DOHH2 (cell line): ENCODE data around the gene SS18L1.

Experiments
- H3F3A ChIP-seq: fragments of 200-600 bp; sonication (generic), shearing (Covaris generic); 2 replicates; pipeline ENCODE4 v1.6.0; 2016; ENCODE audit warnings: antibody characterized with exemption, mild to moderate bottlenecking; ENCODE audit not compliant: control insufficient read depth, insufficient read depth
- H3K27ac ChIP-seq: fragments of 200-600 bp; sonication (generic); 2 replicates; pipeline ENCODE4 v1.5.1; 2014; ENCODE audit warnings: low read depth, mild to moderate bottlenecking, low read length, moderate library complexity
- H3K27me3 ChIP-seq: fragments of 200-600 bp; sonication (generic); 2 replicates; pipeline ENCODE4 v1.6.1; 2014; ENCODE audit warnings: mild to moderate bottlenecking, low read length, mixed read lengths; ENCODE audit not compliant: control insufficient read depth
- H3K36me3 ChIP-seq: fragments of 200-600 bp; sonication (generic); 2 replicates; pipeline ENCODE4 v1.6.1; 2014; ENCODE audit warnings: mild to moderate bottlenecking, low read length, moderate library complexity, mixed read lengths; ENCODE audit not compliant: control insufficient read depth
- H3K4me1 ChIP-seq: fragments of 200-600 bp; sonication (generic); 2 replicates; pipeline ENCODE4 v1.6.1; 2014; ENCODE audit warnings: mild to moderate bottlenecking, low read length, mixed read lengths; ENCODE audit not compliant: control insufficient read depth
- H3K4me2 ChIP-seq: fragments of 200-600 bp; sonication (generic); 2 replicates; pipeline ENCODE4 v1.6.0; 2014; ENCODE audit warnings: mild to moderate bottlenecking, low read length, moderate library complexity
- H3K4me3 ChIP-seq: fragments of 200-600 bp; sonication (generic); 2 replicates; pipeline ENCODE4 v1.5.1; 2014; ENCODE audit warnings: mild to moderate bottlenecking, low read length, mixed read lengths
- H3K79me2 ChIP-seq: fragments of 200-600 bp; sonication (generic); 2 replicates; pipeline ENCODE4 v1.6.1; 2014; ENCODE audit warnings: mild to moderate bottlenecking, low read length, mixed read lengths; ENCODE audit not compliant: control insufficient read depth
- H3K9me2 ChIP-seq: fragments of 200-600 bp; sonication (generic); replicated peaks from 2 replicates; pipeline ENCODE4 v1.6.1; 2014; ENCODE audit warnings: mild to moderate bottlenecking, low read length, mixed read lengths; ENCODE audit not compliant: control insufficient read depth
- H3K9me3 ChIP-seq: fragments of 200-600 bp; sonication (generic); 2 replicates; pipeline ENCODE4 v1.6.1; 2014; ENCODE audit warnings: antibody characterized with exemption, low read length, mixed read lengths; ENCODE audit not compliant: control insufficient read depth, insufficient read depth
- H4K20me1 ChIP-seq: fragments of 200-600 bp; sonication (generic); 2 replicates; pipeline ENCODE4 v1.6.0; 2014; ENCODE audit warnings: low read depth, mild to moderate bottlenecking, antibody characterized with exemption, low read length, moderate library complexity; ENCODE audit not compliant: control insufficient read depth, insufficient read depth
- EZH2phosphoT487 ChIP-seq: fragments of 200-600 bp; sonication (generic); IDR thresholded peaks from 2 replicates; pipeline ENCODE4 v1.6.1; 2017; ENCODE audit warnings: borderline replicate concordance, mild to moderate bottlenecking, antibody characterized with exemption, low read length, moderate library complexity, mixed read lengths
- TF ChIP-seq, protein P1 (sequence below): fragments of 200-600 bp; sonication (generic); IDR thresholded peaks from one replicate; pipeline ENCODE4 v1.5.1; 2014; ENCODE audit warnings: antibody characterized with exemption, mild to moderate bottlenecking, low read depth, low read length; ENCODE audit not compliant: poor library complexity, severe bottlenecking

The SS18L1 gene

DNA sequence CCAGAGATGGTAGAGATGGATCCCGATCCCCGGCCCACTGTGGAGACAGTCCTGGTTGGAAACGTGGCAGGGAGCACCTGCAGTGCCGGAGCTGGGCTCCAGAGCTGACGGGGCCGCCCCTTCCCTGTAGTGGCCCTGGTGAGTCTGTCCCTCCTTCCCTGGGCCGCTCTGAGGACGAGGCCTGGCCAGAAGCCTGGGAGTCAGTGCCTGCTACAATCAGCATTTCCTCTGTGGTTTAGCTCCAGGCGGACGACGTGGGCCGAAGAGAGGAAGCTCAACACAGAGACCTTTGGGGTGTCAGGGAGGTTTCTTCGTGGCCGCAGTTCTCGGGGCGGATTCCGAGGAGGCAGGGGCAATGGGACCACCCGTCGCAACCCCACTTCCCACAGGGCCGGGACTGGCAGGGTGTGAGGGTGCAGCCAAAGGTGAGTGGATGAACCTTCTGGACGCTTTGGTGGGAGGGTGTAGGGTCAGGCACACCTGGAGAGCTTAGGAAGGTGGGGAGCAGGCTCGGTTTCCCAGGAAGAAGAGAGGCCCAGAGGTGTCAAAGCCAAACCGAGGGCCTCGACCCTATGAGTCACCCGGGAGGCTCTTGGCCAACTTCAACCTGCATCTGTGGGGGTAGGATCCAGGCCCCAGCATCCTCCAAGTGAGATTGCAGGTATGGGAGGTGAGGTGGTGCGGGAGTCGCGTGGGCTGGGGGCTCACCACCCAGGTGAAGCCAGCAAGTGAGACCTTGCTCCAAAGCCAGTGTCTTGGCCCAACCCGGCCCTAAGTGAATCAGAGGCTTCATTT is 10.3 kb upstream of the SS18L1 start:
- peaks cover 96% of the 10 kb centered on the region for H3K36me3 ChIP-seq
- H3K4me1 ChIP-seq: peaks cover 32% of the 10 kb centered on the region
- H3K9me2 ChIP-seq: no peaks in the 10 kb centered on the region
- no peak for TF ChIP-seq EZH2phosphoT487
- TF ChIP-seq, protein P1, sequence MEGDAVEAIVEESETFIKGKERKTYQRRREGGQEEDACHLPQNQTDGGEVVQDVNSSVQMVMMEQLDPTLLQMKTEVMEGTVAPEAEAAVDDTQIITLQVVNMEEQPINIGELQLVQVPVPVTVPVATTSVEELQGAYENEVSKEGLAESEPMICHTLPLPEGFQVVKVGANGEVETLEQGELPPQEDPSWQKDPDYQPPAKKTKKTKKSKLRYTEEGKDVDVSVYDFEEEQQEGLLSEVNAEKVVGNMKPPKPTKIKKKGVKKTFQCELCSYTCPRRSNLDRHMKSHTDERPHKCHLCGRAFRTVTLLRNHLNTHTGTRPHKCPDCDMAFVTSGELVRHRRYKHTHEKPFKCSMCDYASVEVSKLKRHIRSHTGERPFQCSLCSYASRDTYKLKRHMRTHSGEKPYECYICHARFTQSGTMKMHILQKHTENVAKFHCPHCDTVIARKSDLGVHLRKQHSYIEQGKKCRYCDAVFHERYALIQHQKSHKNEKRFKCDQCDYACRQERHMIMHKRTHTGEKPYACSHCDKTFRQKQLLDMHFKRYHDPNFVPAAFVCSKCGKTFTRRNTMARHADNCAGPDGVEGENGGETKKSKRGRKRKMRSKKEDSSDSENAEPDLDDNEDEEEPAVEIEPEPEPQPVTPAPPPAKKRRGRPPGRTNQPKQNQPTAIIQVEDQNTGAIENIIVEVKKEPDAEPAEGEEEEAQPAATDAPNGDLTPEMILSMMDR: no peak
- H3K9me3 ChIP-seq: no peaks in the 10 kb centered on the region
- peaks cover 6% of the 10 kb centered on the region; the same call in 1 of the 2 replicates for H4K20me1 ChIP-seq
- no peak overlapping the region for H3K4me3 ChIP-seq
- peaks cover 63% of the 10 kb centered on the region for H3K79me2 ChIP-seq
- H3K4me2 ChIP-seq: no peak overlapping the region
- H3K27ac ChIP-seq: no peak overlapping the region
- no peaks in the 10 kb centered on the region for H3K27me3 ChIP-seq
- H3F3A ChIP-seq: peaks cover 46% of the 10 kb centered on the region

DNA sequence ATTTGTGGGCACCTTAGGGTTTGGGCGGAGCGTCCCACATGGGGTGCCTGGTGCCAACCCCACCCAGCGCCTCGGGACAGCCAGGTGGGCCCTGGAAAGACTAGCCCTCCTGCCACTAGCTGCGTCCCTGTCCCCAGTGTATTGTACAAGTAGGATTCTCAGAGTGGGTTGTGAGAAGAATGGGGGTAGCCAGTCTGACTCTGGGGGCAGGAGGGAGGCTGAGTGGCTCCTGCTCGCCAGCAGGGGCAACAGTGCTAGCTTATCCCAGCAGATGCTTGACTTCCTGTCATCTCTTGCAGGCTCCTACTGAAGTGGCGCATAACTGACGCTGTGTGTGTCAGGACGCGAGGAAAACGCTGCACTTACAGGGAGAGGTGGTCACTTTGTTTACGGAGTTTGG is 9.7 kb upstream of the SS18L1 start:
- TF ChIP-seq, protein P1: peak; percentile 32
- no peak for TF ChIP-seq EZH2phosphoT487
- Histone ChIP-seq H3K4me2 (no peak overlapping the region), H3K4me1 (peaks cover 26% of the 10 kb centered on the region), H4K20me1 (peaks cover 6% of the 10 kb centered on the region; the same call in 1 of the 2 replicates), H3F3A (peaks cover 41% of the 10 kb centered on the region), H3K9me3 (no peaks in the 10 kb centered on the region), H3K36me3 (peaks cover 96% of the 10 kb centered on the region), H3K27ac (no peak overlapping the region), H3K79me2 (peaks cover 59% of the 10 kb centered on the region), H3K9me2 (no peaks in the 10 kb centered on the region), H3K27me3 (no peaks in the 10 kb centered on the region), H3K4me3 (no peak overlapping the region)

DNA sequence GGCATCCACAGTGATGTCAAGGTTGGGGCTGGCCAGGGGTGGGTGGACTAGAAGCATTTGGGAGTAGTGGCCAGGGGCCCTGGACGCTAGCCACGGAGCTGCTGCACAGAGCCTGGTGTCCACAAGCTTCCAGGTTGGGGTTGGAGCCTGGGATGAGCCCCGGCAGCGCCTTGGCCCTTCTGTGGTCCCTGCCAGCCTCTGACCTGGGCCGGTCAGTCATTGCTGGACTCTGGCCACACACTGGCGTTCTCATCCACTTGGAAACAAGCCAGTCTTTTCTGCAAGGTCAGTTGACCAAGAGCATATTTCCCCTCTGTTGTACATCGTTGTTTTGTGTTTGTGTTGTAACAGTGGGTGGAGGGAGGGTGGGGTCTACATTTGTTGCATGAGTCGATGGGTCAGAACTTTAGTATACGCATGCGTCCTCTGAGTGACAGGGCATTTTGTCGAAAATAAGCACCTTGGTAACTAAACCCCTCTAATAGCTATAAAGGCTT is 8.8 kb upstream of the SS18L1 start:
- Histone ChIP-seq H3K9me3 (no peaks in the 10 kb centered on the region), H3K27me3 (no peaks in the 10 kb centered on the region), H3K4me3 (no peak overlapping the region), H3F3A (peaks cover 34% of the 10 kb centered on the region), H3K79me2 (peaks cover 60% of the 10 kb centered on the region), H3K9me2 (no peaks in the 10 kb centered on the region), H3K4me2 (no peak overlapping the region), H3K36me3 (peaks cover 97% of the 10 kb centered on the region), H3K4me1 (peaks cover 17% of the 10 kb centered on the region), H4K20me1 (peaks cover 6% of the 10 kb centered on the region; the same call in 1 of the 2 replicates), H3K27ac (no peak overlapping the region)
- no peak for TF ChIP-seq EZH2phosphoT487
- TF ChIP-seq, protein P1: no peak
